Vagina (tissue), 2 donors: Measurements from ENCODE around the gene CHST7. TPM values are rescaled to one million over a fixed set of nuclear protein-coding genes. Genes with fewer than 3 reads are reported as not detected.

ENCODE experiments used
- DNase-seq, 2 donors: peaks; one replicate each; pipeline ENCODE4 v3.0.0-alpha.2; 2017; ENCODE audit errors: extremely low spot score in 2 of 2
- H3K27ac ChIP-seq: fragments of 200-600 bp; sonication (generic); one replicate; pipeline ENCODE4 v1.5.1; 2019
- H3K27me3 ChIP-seq: fragments of 200-600 bp; sonication (generic); one replicate; pipeline ENCODE4 v1.5.1; 2019
- H3K36me3 ChIP-seq, 2 donors: fragments of 200-600 bp; sonication (generic); one replicate each; pipeline ENCODE4 v1.5.1; 2017 to 2019
- H3K4me1 ChIP-seq: fragments of 200-600 bp; sonication (generic); one replicate; pipeline ENCODE4 v1.5.1; 2019
- H3K4me3 ChIP-seq, 2 donors: fragments of 200-600 bp; sonication (generic); 1 replicate in 1 of 2; 2 replicates in 1 of 2; pipeline ENCODE4 v1.5.1; 2016 to 2019
- H3K9me3 ChIP-seq: fragments of 200-600 bp; sonication (generic); one replicate; pipeline ENCODE4 v1.5.1; 2019
- POLR2A ChIP-seq, 2 donors: fragments of 450-650 bp; IDR thresholded peaks; one replicate each; pipeline ENCODE4 v1.6.1; 2017; ENCODE audit warnings: antibody characterized with exemption in 2 of 2, mild to moderate bottlenecking in 2 of 2, moderate library complexity in 2 of 2
- POLR2AphosphoS5 ChIP-seq, 2 donors: sonication (generic); formaldehyde crosslinking; IDR thresholded peaks; one replicate each; pipeline ENCODE4 v1.9.0; 2017; ENCODE audit warnings: antibody characterized with exemption in 2 of 2, mild to moderate bottlenecking in 2 of 2, low read depth in 1 of 2; ENCODE audit not compliant: insufficient read depth in 1 of 2
- intact Hi-C: fragments of 100-400 bp; cut with DNase I; formaldehyde crosslinking; loops from one replicate; pipeline ENCODE4 v1.15.1; 2023
- total RNA-seq: library from RNA; depleted of rRNA; stranded (reverse); fragments of >200 nt; gene quantifications from one replicate; pipeline ENCODE4 v1.2.3, GENCODE V29; 2016
- TF ChIP-seq, protein P1 (sequence below), 3 experiments: fragments of 450-650 bp in 2 of 3; fragments of 200-600 bp in 1 of 3; sonication (generic) in 1 of 3; IDR thresholded peaks; one replicate each; pipeline ENCODE4 v1.5.1; 2017 to 2019; ENCODE audit warnings: antibody characterized with exemption in 3 of 3, mild to moderate bottlenecking in 2 of 3, moderate library complexity in 2 of 3

CHST7 gene
- total RNA-seq, 1 donor from 2014 or later: 20.6 TPM

DNA sequence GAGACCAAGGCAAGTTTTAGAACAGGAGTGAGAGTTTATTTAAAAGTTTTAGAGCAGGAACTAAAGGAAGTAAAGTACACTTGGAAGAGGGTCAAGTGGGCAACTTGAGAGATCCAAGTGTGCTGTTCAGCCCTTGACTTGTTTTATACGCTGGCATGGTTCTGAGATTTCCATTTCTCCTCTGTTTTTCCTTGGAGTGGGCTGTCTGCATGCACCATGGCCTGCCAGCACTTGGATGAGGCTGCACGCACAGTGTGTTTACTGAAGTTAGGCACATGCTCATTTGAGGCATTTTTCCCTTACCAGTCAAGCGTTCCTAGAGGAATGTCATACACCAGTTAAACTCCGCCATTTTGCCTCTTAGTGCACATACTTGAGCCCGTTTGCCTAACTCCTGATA, 19.6 kb upstream of the CHST7 start:
- no peaks in the 10 kb centered on the region for H3K4me1 ChIP-seq
- TF ChIP-seq POLR2A (IDR thresholded peaks at IDR 0.05): no peak
- TF ChIP-seq, protein P1, sequence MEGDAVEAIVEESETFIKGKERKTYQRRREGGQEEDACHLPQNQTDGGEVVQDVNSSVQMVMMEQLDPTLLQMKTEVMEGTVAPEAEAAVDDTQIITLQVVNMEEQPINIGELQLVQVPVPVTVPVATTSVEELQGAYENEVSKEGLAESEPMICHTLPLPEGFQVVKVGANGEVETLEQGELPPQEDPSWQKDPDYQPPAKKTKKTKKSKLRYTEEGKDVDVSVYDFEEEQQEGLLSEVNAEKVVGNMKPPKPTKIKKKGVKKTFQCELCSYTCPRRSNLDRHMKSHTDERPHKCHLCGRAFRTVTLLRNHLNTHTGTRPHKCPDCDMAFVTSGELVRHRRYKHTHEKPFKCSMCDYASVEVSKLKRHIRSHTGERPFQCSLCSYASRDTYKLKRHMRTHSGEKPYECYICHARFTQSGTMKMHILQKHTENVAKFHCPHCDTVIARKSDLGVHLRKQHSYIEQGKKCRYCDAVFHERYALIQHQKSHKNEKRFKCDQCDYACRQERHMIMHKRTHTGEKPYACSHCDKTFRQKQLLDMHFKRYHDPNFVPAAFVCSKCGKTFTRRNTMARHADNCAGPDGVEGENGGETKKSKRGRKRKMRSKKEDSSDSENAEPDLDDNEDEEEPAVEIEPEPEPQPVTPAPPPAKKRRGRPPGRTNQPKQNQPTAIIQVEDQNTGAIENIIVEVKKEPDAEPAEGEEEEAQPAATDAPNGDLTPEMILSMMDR (IDR thresholded peaks at IDR 0.05): no peak
- TF ChIP-seq POLR2AphosphoS5 (IDR thresholded peaks at IDR 0.05; ENCODE audit: insufficient read depth in 1 of 2, low read depth in 1 of 2): no peak
- H3K4me3 ChIP-seq: no peak overlapping the region
- no peaks in the 10 kb centered on the region for H3K9me3 ChIP-seq
- no peak for DNase-seq
- H3K27ac ChIP-seq: no peak overlapping the region
- no peaks in the 10 kb centered on the region for H3K36me3 ChIP-seq
- intact Hi-C loops: no loop called here
- H3K27me3 ChIP-seq: no peaks in the 10 kb centered on the region

DNA sequence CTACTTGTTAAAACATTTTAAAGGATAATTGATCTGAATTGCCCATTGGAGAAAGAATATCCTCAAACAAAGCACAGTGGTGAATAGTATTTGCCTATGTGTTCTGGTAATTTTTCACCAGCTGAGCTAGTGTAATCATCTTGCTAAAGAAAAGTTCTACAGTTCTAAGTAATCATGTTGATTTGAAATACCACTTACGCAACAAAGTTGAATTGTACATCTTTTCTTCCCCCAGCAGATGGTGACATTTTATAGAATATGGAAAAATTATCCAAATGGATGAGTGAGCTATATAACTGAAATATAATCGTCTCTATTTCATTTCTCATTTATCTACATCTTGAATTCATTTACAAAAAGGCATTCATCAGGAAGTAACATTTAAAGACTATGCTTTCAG, 18.6 kb upstream of the CHST7 start:
- intact Hi-C loops: no loop called here

DNA sequence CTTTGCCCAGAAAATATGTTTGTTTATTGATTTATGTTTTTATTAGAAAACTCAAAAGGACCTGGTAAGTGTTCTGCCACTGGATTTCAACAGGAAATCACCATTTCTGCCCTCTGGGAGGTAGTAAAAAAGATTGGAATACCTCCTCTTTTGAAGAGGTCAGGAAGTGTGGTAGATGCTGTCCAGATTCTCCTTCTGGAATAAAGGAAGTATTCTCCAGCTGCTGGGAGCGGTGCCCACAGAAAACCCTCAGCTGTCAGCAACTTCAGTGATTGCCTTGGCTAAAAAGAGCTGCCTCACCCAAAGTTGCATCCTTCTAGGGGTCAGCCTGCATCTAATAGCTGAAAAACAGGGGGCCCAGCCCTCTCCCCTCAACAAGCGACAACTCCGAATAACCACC, 14.5 kb upstream of the CHST7 start:
- H3K4me1 ChIP-seq: no peaks in the 10 kb centered on the region
- no peak overlapping the region for H3K4me3 ChIP-seq
- H3K27ac ChIP-seq: no peak overlapping the region
- intact Hi-C loops: no loop called here
- TF ChIP-seq POLR2AphosphoS5 (IDR thresholded peaks at IDR 0.05; ENCODE audit: insufficient read depth in 1 of 2, low read depth in 1 of 2): no peak
- no peak for TF ChIP-seq POLR2A (IDR thresholded peaks at IDR 0.05)
- TF ChIP-seq, protein P1 (IDR thresholded peaks at IDR 0.05): no peak
- DNase-seq: no peak
- H3K27me3 ChIP-seq: no peaks in the 10 kb centered on the region
- H3K9me3 ChIP-seq: no peaks in the 10 kb centered on the region
- no peaks in the 10 kb centered on the region for H3K36me3 ChIP-seq

More for the DNA sequence above, 18.6 kb upstream of the CHST7 start:
- no peak for DNase-seq
- no peaks in the 10 kb centered on the region for H3K9me3 ChIP-seq
- H3K27ac ChIP-seq: no peak overlapping the region
- H3K27me3 ChIP-seq: no peaks in the 10 kb centered on the region
- TF ChIP-seq, protein P1 (IDR thresholded peaks at IDR 0.05): no peak
- TF ChIP-seq POLR2AphosphoS5 (IDR thresholded peaks at IDR 0.05; ENCODE audit: insufficient read depth in 1 of 2, low read depth in 1 of 2) (no peak), POLR2A (IDR thresholded peaks at IDR 0.05) (no peak)
- no peak overlapping the region for H3K4me3 ChIP-seq
- no peaks in the 10 kb centered on the region for H3K4me1 ChIP-seq
- H3K36me3 ChIP-seq: no peaks in the 10 kb centered on the region

DNA sequence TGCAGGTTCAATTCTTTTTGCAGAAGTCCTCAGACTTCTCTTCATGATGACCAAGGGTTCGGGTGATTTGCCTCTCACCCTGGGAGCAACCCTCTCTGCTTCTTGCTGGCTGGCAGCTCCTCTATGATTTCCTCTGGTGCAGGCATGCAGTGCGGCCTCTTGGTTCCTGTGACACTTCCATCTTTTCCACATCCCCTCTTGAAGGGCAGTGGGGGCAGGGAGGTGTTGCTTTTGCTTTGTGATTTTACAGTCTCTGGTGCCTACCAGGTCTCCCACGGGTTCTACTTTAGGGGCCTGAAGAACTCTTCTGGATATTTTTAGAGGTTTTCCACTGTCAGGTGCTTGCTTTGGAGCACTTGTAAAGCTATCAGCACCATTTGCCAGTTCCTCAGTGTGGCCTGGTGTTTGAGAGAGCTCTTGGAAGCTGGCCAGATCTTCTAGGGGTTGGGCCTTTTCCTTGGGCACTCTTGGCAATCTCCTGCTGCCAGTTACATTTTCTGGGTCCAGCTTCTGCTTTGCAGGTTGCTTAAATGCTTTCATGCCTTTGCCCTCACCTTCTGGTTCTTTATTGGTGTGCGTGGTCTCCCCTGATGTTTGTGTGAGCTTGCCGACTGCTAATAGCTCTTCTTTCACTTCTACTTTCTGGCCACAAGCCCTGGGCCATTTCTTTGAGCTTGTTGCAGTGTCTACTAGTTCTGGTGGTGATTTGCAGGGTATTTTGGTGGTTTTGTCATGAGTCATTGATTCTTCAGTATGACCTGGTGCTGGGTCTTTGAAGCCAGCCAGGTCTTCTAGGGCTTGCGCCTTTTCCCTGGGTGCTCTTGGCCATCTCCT, 11.5 kb upstream of the CHST7 start:
- H3K27ac ChIP-seq: no peak overlapping the region
- H3K4me1 ChIP-seq: no peaks in the 10 kb centered on the region
- no peak overlapping the region for H3K4me3 ChIP-seq
- no peaks in the 10 kb centered on the region for H3K36me3 ChIP-seq
- no peak for DNase-seq
- intact Hi-C loops: no loop called here
- H3K9me3 ChIP-seq: no peaks in the 10 kb centered on the region
- TF ChIP-seq, protein P1 (IDR thresholded peaks at IDR 0.05): no peak
- TF ChIP-seq POLR2A (IDR thresholded peaks at IDR 0.05) (no peak), POLR2AphosphoS5 (IDR thresholded peaks at IDR 0.05; ENCODE audit: insufficient read depth in 1 of 2, low read depth in 1 of 2) (no peak)
- H3K27me3 ChIP-seq: no peaks in the 10 kb centered on the region

DNA sequence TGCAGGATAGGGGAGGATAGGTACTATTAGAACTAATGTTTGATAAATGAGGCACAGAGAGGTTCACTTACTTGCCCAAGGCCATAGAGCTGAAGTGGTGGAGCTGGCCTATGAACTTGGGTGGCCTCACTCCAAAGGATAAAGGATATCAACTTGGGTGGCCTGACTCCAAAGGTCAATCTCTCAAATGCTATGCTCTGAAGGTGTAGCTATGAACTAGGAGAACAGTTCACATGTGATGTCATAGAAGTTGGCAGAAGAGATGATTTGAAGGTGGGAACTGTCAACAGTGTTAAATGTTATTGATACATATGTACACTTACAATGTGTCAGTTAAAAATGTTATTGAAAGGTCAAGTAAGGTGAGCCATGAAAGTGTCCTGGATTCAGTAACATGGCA, 6.2 kb upstream of the CHST7 start:
- no peak for DNase-seq
- no peak overlapping the region for H3K4me3 ChIP-seq
- no peaks in the 10 kb centered on the region for H3K27me3 ChIP-seq
- H3K9me3 ChIP-seq: no peaks in the 10 kb centered on the region
- intact Hi-C loops: no loop called here
- no peaks in the 10 kb centered on the region for H3K4me1 ChIP-seq
- TF ChIP-seq, protein P1 (IDR thresholded peaks at IDR 0.05): no peak
- TF ChIP-seq POLR2AphosphoS5 (IDR thresholded peaks at IDR 0.05; ENCODE audit: insufficient read depth in 1 of 2, low read depth in 1 of 2): no peak
- no peak for TF ChIP-seq POLR2A (IDR thresholded peaks at IDR 0.05)
- H3K27ac ChIP-seq: no peak overlapping the region
- no peaks in the 10 kb centered on the region for H3K36me3 ChIP-seq
